ENCODE data around the gene LARP4B. TPM values are rescaled to one million over a fixed set of nuclear protein-coding genes. Genes with fewer than 3 reads are reported as not detected.

The LARP4B gene
- total and polyA plus RNA-seq, 8 donors: 11.8 to 269 (median 54.3) TPM

DNA sequence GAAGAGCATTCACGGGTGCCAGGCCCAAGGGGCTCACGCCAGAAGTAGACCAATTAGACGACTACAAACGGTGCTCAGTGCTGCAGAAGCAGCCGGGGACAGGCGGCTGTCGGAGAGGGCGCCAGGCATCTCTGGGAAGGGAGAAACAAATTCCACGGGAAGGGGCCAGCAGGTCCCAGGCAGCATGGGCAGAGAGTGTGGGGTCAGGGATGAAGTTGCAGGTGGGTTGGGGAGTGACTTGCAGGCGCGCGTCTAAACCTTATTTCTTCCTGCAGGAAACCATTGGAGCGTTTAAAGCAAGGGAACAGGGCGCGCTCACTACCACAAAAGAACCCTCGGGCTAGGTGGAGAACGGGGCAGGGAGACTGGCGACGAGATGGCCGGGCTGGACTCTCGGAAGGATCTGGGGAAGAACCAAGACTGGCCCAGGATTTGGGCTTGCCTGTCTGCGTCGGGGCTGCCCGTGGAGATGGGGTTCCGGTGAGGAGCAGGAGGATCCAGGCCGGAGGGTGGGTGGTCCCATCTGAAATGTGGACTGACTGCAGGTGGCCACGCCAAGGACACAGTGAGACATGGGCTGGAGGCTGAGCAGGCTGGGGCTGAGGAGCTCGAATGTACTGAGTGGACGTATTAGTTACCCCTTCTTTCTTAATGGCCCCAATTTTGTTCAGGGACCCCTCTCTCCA, 125.7 kb downstream of the LARP4B start:
- H3K36me3 ChIP-seq: peaks cover 11 to 59% (median 58%) of the 10 kb centered on the region in 4 donors
- peak in 1 of 2 donors; percentile 3 for DNase-seq
- H3K9me3 ChIP-seq: no peaks in the 10 kb centered on the region
- peaks cover 0 to 11% (median 9%) of the 10 kb centered on the region in 4 donors for H3K4me1 ChIP-seq
- H3K27me3 ChIP-seq: no peaks in the 10 kb centered on the region
- TF ChIP-seq POLR2A (IDR thresholded peaks at IDR 0.05): no peak
- TF ChIP-seq CTCF (IDR thresholded peaks at IDR 0.05): no peak
- no peak for TF ChIP-seq POLR2AphosphoS5 (IDR thresholded peaks at IDR 0.05)
- TF ChIP-seq EP300 (IDR thresholded peaks at IDR 0.05): no peak
- H3K27ac ChIP-seq: no peak overlapping the region
- no peak overlapping the region for H3K4me3 ChIP-seq
- intact Hi-C loops (cut with DNase I; ENCODE audit: low total_unique reads): no loop called here
- 93 to 95% (median 94%) methylated on average over 28 to 29 of the region's 29 CpGs for WGBS, 5 donors

DNA sequence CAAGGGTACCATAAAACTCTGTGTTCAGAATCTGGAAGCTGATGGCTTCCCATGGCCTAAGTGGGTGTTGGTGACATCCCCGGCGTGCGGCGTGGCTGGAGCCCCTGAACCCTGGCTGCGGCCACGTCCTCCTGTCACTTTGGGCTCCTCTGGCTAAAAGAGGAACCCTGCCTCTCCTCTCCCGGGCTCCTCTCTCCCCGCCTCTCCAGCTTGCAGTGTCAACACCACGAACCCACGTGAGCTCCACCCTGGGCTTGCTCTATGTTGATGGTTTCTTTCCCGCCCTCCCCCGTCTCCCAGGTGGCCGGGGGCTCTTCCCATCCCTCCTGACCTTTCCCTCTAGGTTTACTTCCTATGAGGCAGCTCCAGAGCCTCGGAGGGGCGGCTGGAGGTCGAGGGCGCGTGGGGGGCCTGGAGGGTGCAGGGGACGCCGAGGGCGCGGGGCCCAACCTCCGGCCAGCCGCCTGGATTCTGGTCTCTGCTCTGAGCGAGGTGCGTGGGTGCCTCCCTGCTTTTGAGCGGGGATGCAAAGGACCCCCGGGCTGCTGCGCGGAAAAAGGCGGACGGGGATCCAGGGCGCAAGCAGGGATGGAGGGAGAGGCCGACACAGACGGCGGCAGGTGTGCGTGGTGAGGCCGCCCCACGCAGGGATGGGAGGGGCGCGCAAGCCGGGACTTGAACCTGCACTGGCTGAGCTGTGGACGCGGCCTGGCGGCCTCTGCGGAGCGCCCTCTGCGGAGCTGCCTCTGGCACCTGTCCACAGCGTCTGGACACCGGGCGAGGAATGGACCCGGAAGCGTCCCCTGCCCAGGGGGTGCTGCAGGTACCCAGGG, 126.5 kb downstream of the LARP4B start:
- Histone ChIP-seq H3K9me3 (no peaks in the 10 kb centered on the region), H3K27ac (no peak overlapping the region), H3K4me3 (no peak overlapping the region), H3K4me1 (peaks cover 0 to 11% (median 9%) of the 10 kb centered on the region in 4 donors), H3K36me3 (peaks cover 11 to 51% (median 51%) of the 10 kb centered on the region in 4 donors), H3K27me3 (no peaks in the 10 kb centered on the region)
- WGBS, 5 donors: 81 to 88% (median 85%) methylated on average over 50 to 53 of the region's 53 CpGs
- TF ChIP-seq POLR2A (IDR thresholded peaks at IDR 0.05) (no peak), EP300 (IDR thresholded peaks at IDR 0.05) (no peak), POLR2AphosphoS5 (IDR thresholded peaks at IDR 0.05) (no peak), CTCF (IDR thresholded peaks at IDR 0.05) (no peak)
- DNase-seq: peak in 1 of 2 donors; percentile 11
- intact Hi-C loops (cut with DNase I; ENCODE audit: low total_unique reads): no loop called here

GRCh38 chr10:804191-804781, 127.2 kb downstream of the LARP4B start:
- peaks cover 0 to 11% (median 9%) of the 10 kb centered on the region in 4 donors for H3K4me1 ChIP-seq
- H3K27ac ChIP-seq: no peak overlapping the region
- peaks cover 11 to 44% (median 44%) of the 10 kb centered on the region in 4 donors for H3K36me3 ChIP-seq
- H3K27me3 ChIP-seq: no peaks in the 10 kb centered on the region
- H3K9me3 ChIP-seq: no peaks in the 10 kb centered on the region
- 45 to 63% (median 56%) methylated on average over 15 to 20 of the region's 20 CpGs for WGBS, 5 donors
- H3K4me3 ChIP-seq: no peak overlapping the region
- peak in 1 of 2 donors; percentile 20 for DNase-seq
- TF ChIP-seq POLR2A (IDR thresholded peaks at IDR 0.05): no peak
- no peak for TF ChIP-seq POLR2AphosphoS5 (IDR thresholded peaks at IDR 0.05)
- no peak for TF ChIP-seq CTCF (IDR thresholded peaks at IDR 0.05)
- no peak for TF ChIP-seq EP300 (IDR thresholded peaks at IDR 0.05)
- intact Hi-C loops (cut with DNase I; ENCODE audit: low total_unique reads): no loop called here

GRCh38 chr10:803041-803741, 128.3 kb downstream of the LARP4B start:
- Histone ChIP-seq H3K27me3 (no peaks in the 10 kb centered on the region), H3K4me3 (no peak overlapping the region), H3K9me3 (no peaks in the 10 kb centered on the region), H3K36me3 (peaks cover 11 to 33% (median 33%) of the 10 kb centered on the region in 4 donors), H3K4me1 (peaks cover 0 to 11% (median 9%) of the 10 kb centered on the region in 4 donors), H3K27ac (no peak overlapping the region)
- intact Hi-C loops (cut with DNase I; ENCODE audit: low total_unique reads): no loop called here
- TF ChIP-seq EP300 (IDR thresholded peaks at IDR 0.05) (no peak), POLR2AphosphoS5 (IDR thresholded peaks at IDR 0.05) (no peak), CTCF (IDR thresholded peaks at IDR 0.05) (no peak), POLR2A (IDR thresholded peaks at IDR 0.05) (no peak)
- WGBS, 5 donors: 77 to 90% (median 83%) methylated on average over 22 to 25 of the region's 25 CpGs
- DNase-seq: no peak

Data from stomach (tissue), 9 donors.